ENCODE measurements around the gene PTPRN2.

GRCh38 chr7:157962458-157963306 is 624.9 kb downstream of the PTPRN2 start:
- TF ChIP-seq CTCF (conservative IDR thresholded peaks at IDR 0.05), result no peak
- TF ChIP-seq EZH2 (IDR thresholded peaks at IDR 0.05; ENCODE audit: low read depth), result no peak

Data from PC-9 (cell line).